Trophoblast cell (in vitro differentiated cells and primary cell): Measurements from ENCODE around the gene PCIF1.
A peak's percentile ranks its signal among the peaks of the same experiment; 100 is the strongest.

Experiments used
- DNase-seq, 2 donors: peaks; one replicate each; pipeline ENCODE4 v3.0.0-alpha.2; 2016
- H2AFZ ChIP-seq: 2 replicates; pipeline ENCODE4 v1.6.1; 2013; ENCODE audit warnings: low read length, moderate library complexity, mild to moderate bottlenecking; ENCODE audit not compliant: insufficient read depth, poor library complexity
- H2AK5ac ChIP-seq: 2 replicates; pipeline ENCODE4 v1.6.1; 2013; ENCODE audit warnings: mild to moderate bottlenecking, low read length
- H2BK120ac ChIP-seq: 2 replicates; pipeline ENCODE4 v1.6.1; 2013; ENCODE audit warnings: low read length, mild to moderate bottlenecking, moderate library complexity; ENCODE audit not compliant: insufficient read depth, poor library complexity
- H2BK12ac ChIP-seq: 2 replicates; pipeline ENCODE4 v1.6.1; 2013; ENCODE audit warnings: mild to moderate bottlenecking, low read length, moderate library complexity
- H2BK5ac ChIP-seq: 2 replicates; pipeline ENCODE4 v1.6.1; 2013; ENCODE audit warnings: low read length, low read depth, moderate library complexity, mild to moderate bottlenecking; ENCODE audit not compliant: poor library complexity
- H3K14ac ChIP-seq: 2 replicates; pipeline ENCODE4 v1.6.1; 2013; ENCODE audit warnings: mild to moderate bottlenecking, low read length
- H3K18ac ChIP-seq: 2 replicates; pipeline ENCODE4 v1.6.1; 2013; ENCODE audit warnings: mild to moderate bottlenecking, low read length
- H3K23ac ChIP-seq: 2 replicates; pipeline ENCODE4 v1.6.1; 2013; ENCODE audit warnings: low read length
- H3K27ac ChIP-seq: 2 replicates; pipeline ENCODE4 v1.5.1; 2013; ENCODE audit warnings: low read depth, mild to moderate bottlenecking, inconsistent platforms, low read length, moderate library complexity
- H3K27me3 ChIP-seq: 2 replicates; pipeline ENCODE4 v1.6.1; 2013; ENCODE audit warnings: inconsistent platforms, mild to moderate bottlenecking, low read length, moderate library complexity; ENCODE audit not compliant: insufficient read depth
- H3K36me3 ChIP-seq, 2 experiments: 1 replicate in 1 of 2; 2 replicates in 1 of 2; pipeline ENCODE4 v1.6.1; 2013; ENCODE audit warnings: low read length in 2 of 2, mild to moderate bottlenecking in 2 of 2, moderate library complexity in 1 of 2; ENCODE audit not compliant: insufficient read depth in 2 of 2, control insufficient read depth in 1 of 2
- H3K4ac ChIP-seq: 2 replicates; pipeline ENCODE4 v1.6.1; 2013; ENCODE audit warnings: low read depth, mild to moderate bottlenecking, low read length, moderate library complexity
- H3K4me1 ChIP-seq, 2 experiments: 1 replicate in 1 of 2; 2 replicates in 1 of 2; pipeline ENCODE4 v1.6.1; 2013; ENCODE audit warnings: low read length in 2 of 2, mild to moderate bottlenecking in 2 of 2, moderate library complexity in 1 of 2; ENCODE audit not compliant: insufficient read depth in 2 of 2, control insufficient read depth in 1 of 2
- H3K4me2 ChIP-seq: 2 replicates; pipeline ENCODE4 v1.6.1; 2013; ENCODE audit warnings: inconsistent platforms, mild to moderate bottlenecking, low read length, moderate library complexity
- H3K4me3 ChIP-seq: 2 replicates; pipeline ENCODE4 v1.5.1; 2013; ENCODE audit warnings: mild to moderate bottlenecking, low read depth, low read length, inconsistent platforms
- H3K79me1 ChIP-seq: one replicate; pipeline ENCODE4 v1.6.1; 2013; ENCODE audit warnings: low read length
- H3K79me2 ChIP-seq: 2 replicates; pipeline ENCODE4 v1.6.1; 2013; ENCODE audit warnings: low read length, mild to moderate bottlenecking; ENCODE audit not compliant: control insufficient read depth, insufficient read depth, poor library complexity
- H3K9ac ChIP-seq: 2 replicates; pipeline ENCODE4 v1.6.1; 2013; ENCODE audit warnings: mild to moderate bottlenecking, low read length
- H3K9me3 ChIP-seq: 2 replicates; pipeline ENCODE4 v1.6.1; 2013; ENCODE audit warnings: low read depth, mild to moderate bottlenecking, control low read depth, inconsistent platforms, low read length; ENCODE audit not compliant: insufficient read depth
- H4K12ac ChIP-seq: 2 replicates; pipeline ENCODE4 v1.6.1; 2013; ENCODE audit warnings: low read depth, mild to moderate bottlenecking, low read length, moderate library complexity
- H4K8ac ChIP-seq: 2 replicates; pipeline ENCODE4 v1.6.1; 2013; ENCODE audit warnings: low read depth, mild to moderate bottlenecking, low read length, moderate library complexity
- H4K91ac ChIP-seq: one replicate; pipeline ENCODE4 v1.6.1; 2013; ENCODE audit warnings: low read depth, mild to moderate bottlenecking, low read length, moderate library complexity
- WGBS: extraction: QIAGEN DNeasy Blood & Tissue Kit; methylation state at CpG from one replicate; pipeline ENCODE4 v1.1.7; 2013; ENCODE audit warnings: missing lambda C conversion rate; ENCODE audit not compliant: insufficient read length, insufficient coverage; ENCODE audit errors: extremely low coverage; 5-methylcytosine and 5-hydroxymethylcytosine counted together

PCIF1 gene

DNA sequence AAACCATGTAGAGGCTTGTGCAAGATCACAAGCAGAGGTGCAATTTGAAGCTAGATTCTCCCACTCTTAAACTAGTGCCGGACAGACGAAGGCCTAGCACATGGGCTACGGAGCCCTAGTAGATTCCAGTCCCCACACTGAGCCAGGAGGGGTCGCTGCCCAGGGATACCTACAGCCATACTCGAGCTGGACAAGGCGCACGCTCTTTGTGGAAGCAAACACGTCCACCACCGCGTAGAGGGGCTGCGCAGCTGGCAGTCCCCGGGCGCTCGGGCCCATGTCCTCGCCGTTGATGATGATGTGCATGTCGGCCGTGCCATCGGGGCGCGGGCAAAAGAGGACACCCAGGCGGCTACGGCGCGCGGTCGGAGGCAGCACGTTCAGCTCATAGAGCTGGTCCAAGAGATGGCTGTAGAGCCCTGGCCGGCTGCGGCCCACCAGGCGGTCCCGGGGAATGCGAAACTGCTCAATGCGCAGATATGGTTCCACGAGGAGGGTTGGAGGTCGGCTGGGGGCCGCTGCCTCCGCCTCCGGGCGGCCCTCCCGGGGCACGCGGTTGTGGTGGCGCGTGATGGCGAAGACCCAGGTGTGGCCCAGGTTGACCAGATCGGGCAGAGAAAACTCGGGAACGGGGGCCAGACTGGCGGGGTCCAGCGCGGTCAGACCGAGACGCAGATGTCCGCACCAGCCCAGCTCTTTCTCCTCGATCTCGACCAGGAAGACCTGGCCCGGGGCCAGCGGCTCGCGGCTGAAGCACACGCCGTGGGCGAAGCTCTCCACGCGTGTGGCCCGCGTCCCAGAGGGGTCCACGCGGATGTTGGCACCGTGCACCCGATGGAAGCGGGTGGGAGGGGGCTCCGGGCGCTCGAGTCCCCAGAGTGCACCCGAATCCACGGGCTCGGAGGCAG, 44.2 kb upstream of the PCIF1 start:
- peaks cover 9% of the 10 kb centered on the region for H3K79me1 ChIP-seq
- no peak overlapping the region for H2BK12ac ChIP-seq
- H3K4me2 ChIP-seq, result peak overlapping the region; percentile 97
- peak overlapping the region; percentile 85 for H4K8ac ChIP-seq
- no peak overlapping the region for H2AK5ac ChIP-seq
- peak overlapping the region; percentile 35 for H3K9ac ChIP-seq
- peak overlapping the region; percentile 80 for H3K4me3 ChIP-seq
- H2AFZ ChIP-seq, result peak overlapping the region; percentile 93
- H3K27ac ChIP-seq, result no peak overlapping the region
- peak overlapping the region; percentile 30 for H3K4ac ChIP-seq
- no peaks in the 10 kb centered on the region for H3K9me3 ChIP-seq
- peak overlapping the region; percentile 68 for H3K14ac ChIP-seq
- peaks cover 6 to 19% of the 10 kb centered on the region in 2 experiments for H3K36me3 ChIP-seq
- DNase-seq, result peak; percentile 80
- H3K27me3 ChIP-seq, result no peaks in the 10 kb centered on the region
- H4K12ac ChIP-seq, result peak overlapping the region; percentile 78
- no CpG with 5 or more reads among the region's 79 CpGs for WGBS
- peak overlapping the region; percentile 28 for H2BK120ac ChIP-seq
- peaks cover 4% of the 10 kb centered on the region for H3K79me2 ChIP-seq
- H2BK5ac ChIP-seq, result no peak overlapping the region
- no peak overlapping the region for H3K23ac ChIP-seq
- peak overlapping the region; percentile 56 for H4K91ac ChIP-seq
- H3K18ac ChIP-seq, result peak overlapping the region; percentile 32
- H3K4me1 ChIP-seq, result peaks cover 9 to 15% of the 10 kb centered on the region in 2 experiments

DNA sequence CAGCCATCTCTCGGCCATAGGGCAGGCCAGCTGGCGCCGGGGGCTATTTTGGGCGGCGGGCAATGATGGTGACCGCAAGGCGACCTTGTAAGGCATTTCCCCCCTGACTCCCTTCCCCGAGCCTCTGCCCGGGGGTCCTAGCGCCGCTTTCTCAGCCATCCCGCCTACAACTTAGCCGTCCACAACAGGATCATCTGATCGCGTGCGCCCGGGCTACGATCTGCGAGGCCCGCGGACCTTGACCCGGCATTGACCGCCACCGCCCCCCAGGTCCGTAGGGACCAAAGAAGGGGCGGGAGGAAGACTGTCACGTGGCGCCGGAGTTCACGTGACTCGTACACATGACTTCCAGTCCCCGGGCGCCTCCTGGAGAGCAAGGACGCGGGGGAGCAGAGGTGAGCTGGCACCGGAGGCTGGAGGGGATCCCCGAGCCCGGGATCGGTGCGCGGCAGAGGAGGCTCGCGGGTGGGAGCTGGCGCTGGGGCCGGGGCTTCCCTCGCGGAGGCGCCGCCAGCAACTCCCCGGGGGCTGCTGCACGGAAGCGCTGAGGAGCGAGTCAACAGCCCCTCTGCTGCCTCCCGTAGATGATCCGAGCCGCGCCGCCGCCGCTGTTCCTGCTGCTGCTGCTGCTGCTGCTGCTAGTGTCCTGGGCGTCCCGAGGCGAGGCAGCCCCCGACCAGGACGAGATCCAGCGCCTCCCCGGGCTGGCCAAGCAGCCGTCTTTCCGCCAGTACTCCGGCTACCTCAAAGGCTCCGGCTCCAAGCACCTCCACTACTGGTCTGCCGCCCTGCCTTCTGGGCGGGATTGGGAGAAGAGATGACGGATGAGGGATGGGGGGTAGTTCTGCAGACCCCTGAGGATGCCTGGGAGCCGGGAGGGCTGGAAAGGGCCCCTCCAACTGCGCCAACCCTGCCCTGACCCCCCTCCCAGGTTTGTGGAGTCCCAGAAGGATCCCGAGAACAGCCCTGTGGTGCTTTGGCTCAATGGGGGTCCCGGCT, 43.2 kb upstream of the PCIF1 start, which contains the start of the genes CTSA and NEURL2:
Gene CTSA, plus strand, starts transcription at position 351 of the 999 bp plus-strand sequence. Its CDS starts 234 bp downstream, at position 585.
Gene NEURL2, minus strand, starts transcription at position 224 of the 999 bp plus-strand sequence. Its CDS starts 217 bp downstream, at position 7.
- peak within 1 kb of the TSS; percentile 97 for H3K4me2 ChIP-seq
- peak within 1 kb of the TSS; percentile 3 for H2AK5ac ChIP-seq
- no peak within 1 kb of the TSS for H3K27ac ChIP-seq
- peak; percentile 76 to 84 for DNase-seq
- peaks cover 4% of the 10 kb centered on the region for H3K79me2 ChIP-seq
- H3K36me3 ChIP-seq, result peaks cover 6 to 22% of the 10 kb centered on the region in 2 experiments
- peak within 1 kb of the TSS; percentile 48 for H3K4ac ChIP-seq
- no CpG with 5 or more reads among the region's 78 CpGs for WGBS
- H3K14ac ChIP-seq, result peak within 1 kb of the TSS; percentile 73
- peak within 1 kb of the TSS; percentile 32 for H3K18ac ChIP-seq
- H3K9ac ChIP-seq, result peak within 1 kb of the TSS; percentile 74
- peaks cover 9% of the 10 kb centered on the region for H3K79me1 ChIP-seq
- H2AFZ ChIP-seq, result peak within 1 kb of the TSS; percentile 93
- H3K27me3 ChIP-seq, result no peaks in the 10 kb centered on the region
- no peak within 1 kb of the TSS for H3K23ac ChIP-seq
- peak within 1 kb of the TSS; percentile 95 for H4K8ac ChIP-seq
- peak within 1 kb of the TSS; percentile 15 for H2BK5ac ChIP-seq
- H2BK120ac ChIP-seq, result peak within 1 kb of the TSS; percentile 70
- H2BK12ac ChIP-seq, result no peak within 1 kb of the TSS
- H3K4me3 ChIP-seq, result peak within 1 kb of the TSS; percentile 80
- H3K9me3 ChIP-seq, result no peaks in the 10 kb centered on the region
- peaks cover 9 to 15% of the 10 kb centered on the region in 2 experiments for H3K4me1 ChIP-seq
- peak within 1 kb of the TSS; percentile 56 for H4K91ac ChIP-seq
- peak within 1 kb of the TSS; percentile 78 for H4K12ac ChIP-seq

DNA sequence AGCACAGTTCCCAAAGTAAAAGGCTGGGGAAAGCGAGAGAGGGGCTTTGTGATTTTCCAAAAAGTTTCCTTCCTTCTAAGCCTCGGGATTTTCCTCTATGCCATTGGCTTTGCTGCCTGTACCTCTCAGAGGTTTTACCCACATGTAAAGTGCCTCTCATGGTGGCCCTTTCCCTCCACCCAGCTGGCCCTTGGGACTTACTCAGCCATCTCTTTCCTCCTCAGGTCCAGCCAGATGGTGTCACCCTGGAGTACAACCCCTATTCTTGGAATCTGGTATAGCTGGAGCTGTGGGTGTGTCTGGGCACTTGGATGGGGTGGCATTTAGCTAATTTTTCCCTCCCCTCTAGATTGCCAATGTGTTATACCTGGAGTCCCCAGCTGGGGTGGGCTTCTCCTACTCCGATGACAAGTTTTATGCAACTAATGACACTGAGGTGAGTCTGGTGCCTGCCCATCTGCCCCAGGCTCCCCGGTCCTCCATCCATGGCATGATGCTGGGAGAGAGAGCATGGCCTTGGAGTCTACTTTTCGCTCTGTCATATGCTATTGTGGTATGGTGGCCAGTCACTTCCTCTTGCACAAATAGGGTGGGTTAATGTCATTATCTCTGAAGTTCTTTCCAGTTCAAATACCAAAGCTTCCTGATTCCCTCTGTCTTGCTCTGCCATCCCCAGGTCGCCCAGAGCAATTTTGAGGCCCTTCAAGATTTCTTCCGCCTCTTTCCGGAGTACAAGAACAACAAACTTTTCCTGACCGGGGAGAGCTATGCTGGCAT, 42.2 kb upstream of the PCIF1 start:
- peak; percentile 37 to 63 for DNase-seq
- Histone ChIP-seq H3K9me3 (no peaks in the 10 kb centered on the region), H3K36me3 (peaks cover 13 to 27% of the 10 kb centered on the region in 2 experiments), H3K18ac (peak overlapping the region; percentile 2), H2BK120ac (no peak overlapping the region), H2BK12ac (no peak overlapping the region), H2AK5ac (no peak overlapping the region), H3K4me3 (no peak overlapping the region), H3K27ac (no peak overlapping the region), H3K4ac (no peak overlapping the region), H2BK5ac (no peak overlapping the region), H2AFZ (no peak overlapping the region), H4K12ac (no peak overlapping the region), H3K4me1 (peaks cover 9 to 15% of the 10 kb centered on the region in 2 experiments), H3K23ac (no peak overlapping the region), H3K79me2 (peaks cover 4% of the 10 kb centered on the region), H3K79me1 (peaks cover 9% of the 10 kb centered on the region), H4K91ac (peak overlapping the region; percentile 22), H4K8ac (peak overlapping the region; percentile 95), H3K27me3 (no peaks in the 10 kb centered on the region), H3K4me2 (peak overlapping the region; percentile 97), H3K14ac (no peak overlapping the region), H3K9ac (no peak overlapping the region)
- no CpG with 5 or more reads among the region's 9 CpGs for WGBS
